Measurements from ENCODE around the gene NAT16.
"Not testable (repeated sequence)": the region's sequence is repeated elsewhere in the genome, so short reads cannot be mapped to it uniquely, and the experiment has no call there.

- not testable (repeated sequence) for TF ChIP-seq POLR2A, CTCF (IDR thresholded peaks at IDR 0.05)
Measured at GRCh38 chr7:101203740-101204738, 23.9 kb upstream of the NAT16 start.
